ENCODE data around the gene BPIFB3.

Gene BPIFB3, protein sequence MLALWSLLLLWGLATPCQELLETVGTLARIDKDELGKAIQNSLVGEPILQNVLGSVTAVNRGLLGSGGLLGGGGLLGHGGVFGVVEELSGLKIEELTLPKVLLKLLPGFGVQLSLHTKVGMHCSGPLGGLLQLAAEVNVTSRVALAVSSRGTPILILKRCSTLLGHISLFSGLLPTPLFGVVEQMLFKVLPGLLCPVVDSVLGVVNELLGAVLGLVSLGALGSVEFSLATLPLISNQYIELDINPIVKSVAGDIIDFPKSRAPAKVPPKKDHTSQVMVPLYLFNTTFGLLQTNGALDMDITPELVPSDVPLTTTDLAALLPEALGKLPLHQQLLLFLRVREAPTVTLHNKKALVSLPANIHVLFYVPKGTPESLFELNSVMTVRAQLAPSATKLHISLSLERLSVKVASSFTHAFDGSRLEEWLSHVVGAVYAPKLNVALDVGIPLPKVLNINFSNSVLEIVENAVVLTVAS

DNA sequence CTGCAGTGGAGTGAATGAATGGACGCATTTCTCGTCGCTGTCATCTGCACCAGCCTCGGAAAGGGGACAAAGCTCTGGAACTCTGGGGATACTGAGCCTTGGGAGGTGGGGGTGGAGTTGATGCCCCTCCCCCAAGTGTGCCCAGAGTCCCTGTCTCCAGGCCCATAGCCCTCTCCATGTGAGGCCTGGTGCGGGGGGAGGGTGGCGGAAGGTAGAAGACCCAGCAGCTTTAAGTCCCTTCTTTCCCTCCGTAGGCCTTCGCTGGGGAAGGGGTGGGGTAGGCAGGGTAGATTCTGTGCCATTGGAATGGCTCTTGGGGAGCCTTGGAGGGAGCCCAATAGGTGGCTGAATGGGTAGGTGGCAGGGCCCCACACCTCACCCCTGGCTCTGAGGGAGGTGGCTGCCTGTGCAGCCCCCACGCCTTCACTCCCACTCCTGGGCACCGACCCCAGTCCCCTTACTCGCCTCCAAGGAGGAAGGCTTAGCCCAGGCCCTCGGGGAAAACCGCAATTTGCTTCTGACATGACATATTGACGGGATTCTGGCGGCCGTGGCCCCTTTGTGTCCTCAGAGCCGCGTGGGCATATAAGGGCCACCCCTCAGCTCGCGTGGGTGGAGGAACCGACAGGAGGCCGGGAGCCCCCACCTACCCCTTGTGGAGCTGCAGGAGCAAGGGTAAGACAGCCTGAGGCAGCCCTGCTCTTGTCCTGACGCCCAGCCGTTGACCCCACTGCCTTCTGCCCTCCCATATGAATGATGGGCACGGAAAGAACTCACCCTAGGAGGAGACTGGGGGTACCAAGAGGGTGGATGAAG lies at the start of gene BPIFB3:
Gene BPIFB3 (plus strand): TSS at position 613 of the 816 bp plus-strand sequence. CDS start 1,533 bp downstream, outside the sequence.
- DNase-seq = no peak

DNA sequence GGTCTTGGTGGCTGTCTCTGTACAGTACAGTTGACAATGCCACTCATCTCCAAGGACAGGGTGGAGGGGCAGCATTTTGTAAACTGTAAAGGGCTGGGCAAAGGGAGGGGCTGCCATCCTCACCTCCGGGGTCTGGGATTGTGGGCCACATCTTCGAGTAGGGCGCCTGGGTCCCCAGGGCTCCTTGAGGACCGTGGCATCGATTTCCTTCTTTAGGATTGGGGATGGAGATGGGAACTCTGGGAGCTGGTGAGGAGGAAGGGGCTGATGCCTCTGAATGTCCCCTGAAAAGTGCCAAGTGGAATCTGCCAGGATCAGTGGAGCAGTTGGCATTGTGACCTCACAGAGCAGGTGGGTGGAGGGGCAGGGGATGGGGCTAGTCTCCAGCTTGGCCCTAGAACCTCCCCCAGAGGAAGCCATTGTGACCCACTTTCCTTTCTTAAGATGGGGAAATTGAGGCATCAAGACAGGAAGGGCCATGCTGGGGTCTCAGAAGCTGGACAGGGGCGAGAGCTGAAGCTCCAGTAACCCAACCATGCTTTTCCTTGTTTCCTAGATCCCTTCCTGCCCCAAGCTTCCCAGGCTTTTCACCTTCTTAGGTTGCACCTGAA lies 49.5 kb upstream of the BPIFB3 start, which contains the start of gene SUN5:
Gene SUN5 (minus strand): TSS at position 293 of the 611 bp plus-strand sequence. CDS start 93 bp downstream, at position 200.
- DNase-seq = no peak

DNA sequence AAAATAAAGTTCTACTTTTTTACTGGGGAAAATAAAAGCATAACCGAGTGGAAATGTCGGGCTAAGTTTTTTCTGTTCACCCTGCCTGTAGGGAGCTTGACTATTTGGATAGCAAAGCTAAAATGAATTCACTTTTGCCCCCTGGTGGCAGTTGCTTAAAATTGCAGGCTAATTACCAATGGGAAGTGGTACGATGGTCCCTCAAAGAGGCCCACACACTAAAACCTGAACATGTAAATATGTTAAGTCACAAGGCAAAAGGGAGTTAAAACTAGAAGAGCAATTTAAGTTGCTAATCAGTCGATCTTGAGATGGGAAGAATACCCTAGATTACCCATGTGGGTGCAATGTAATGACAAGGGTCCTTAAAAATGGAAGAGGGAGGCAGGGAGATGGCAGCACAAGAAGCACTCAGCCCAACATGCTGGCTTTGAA lies 48.6 kb upstream of the BPIFB3 start:
- DNase-seq = peak; percentile 46

DNA sequence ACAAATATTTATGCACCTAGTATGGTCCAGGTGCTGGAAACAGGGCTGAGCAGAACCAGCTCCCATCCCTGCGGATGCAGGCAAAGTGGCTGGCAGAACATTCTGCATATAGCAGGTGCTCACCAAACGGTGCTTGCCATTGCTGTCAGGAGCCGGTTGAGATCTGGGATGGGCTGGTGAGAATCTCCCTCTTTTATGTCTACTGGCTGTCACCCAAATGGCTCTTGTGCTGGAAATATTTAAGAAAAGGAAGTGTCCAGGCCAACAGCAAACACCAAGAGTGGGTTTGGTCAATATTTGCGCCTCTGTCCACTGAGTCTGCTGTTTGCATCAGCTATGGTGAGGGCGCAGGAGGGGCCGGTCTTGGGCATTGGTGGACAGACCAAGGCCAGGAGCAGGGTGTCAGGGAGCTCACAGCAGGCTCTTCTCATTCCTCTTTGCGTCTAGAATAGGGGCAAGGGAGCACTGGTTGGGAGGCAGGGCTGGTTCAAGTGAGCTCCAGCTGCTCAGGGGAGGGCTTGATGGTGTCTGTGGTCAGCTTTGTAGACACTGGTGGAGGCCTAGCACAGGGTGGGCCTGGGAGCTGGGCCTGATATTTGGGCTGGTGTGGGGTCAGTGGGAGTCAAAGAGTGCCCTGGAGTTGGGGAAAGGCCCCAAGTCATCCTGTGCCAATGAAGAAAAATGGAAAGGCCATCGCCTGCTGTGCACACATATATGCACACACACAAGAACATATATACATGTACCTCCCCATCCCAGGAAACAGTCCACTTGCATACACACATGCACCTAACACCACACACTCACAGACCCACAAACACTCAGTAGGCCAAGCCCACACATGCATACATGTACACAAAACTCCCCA lies 47.6 kb upstream of the BPIFB3 start:
- no peak for DNase-seq

DNA sequence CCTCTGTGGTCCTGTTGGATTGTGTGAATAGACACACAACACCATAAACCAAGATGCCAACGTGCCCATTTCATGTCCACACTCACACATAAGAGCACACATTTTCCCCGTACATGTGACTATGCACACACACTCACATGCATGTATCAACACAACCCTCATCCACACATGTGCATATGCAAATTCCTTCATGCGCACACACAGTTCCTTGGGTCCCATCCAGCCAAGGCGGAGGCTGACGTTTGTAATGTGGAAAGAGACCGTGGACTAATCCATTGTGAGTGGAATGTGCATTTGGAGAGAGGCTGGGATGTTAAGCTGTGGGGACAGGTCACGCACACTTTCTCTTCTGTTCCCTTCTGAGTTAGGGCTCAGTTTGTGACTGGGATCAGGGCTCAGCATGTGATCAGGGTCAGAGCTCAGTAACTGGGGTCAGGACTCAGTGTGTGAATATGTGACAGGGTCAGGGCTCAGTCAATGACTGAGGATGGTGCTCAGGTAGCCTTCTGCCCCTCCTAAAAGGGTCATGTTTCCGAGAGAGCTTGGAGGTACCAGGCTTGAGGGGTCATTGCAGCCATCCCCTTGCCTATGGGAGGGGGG lies 46.8 kb upstream of the BPIFB3 start:
- no peak for DNase-seq

DNA sequence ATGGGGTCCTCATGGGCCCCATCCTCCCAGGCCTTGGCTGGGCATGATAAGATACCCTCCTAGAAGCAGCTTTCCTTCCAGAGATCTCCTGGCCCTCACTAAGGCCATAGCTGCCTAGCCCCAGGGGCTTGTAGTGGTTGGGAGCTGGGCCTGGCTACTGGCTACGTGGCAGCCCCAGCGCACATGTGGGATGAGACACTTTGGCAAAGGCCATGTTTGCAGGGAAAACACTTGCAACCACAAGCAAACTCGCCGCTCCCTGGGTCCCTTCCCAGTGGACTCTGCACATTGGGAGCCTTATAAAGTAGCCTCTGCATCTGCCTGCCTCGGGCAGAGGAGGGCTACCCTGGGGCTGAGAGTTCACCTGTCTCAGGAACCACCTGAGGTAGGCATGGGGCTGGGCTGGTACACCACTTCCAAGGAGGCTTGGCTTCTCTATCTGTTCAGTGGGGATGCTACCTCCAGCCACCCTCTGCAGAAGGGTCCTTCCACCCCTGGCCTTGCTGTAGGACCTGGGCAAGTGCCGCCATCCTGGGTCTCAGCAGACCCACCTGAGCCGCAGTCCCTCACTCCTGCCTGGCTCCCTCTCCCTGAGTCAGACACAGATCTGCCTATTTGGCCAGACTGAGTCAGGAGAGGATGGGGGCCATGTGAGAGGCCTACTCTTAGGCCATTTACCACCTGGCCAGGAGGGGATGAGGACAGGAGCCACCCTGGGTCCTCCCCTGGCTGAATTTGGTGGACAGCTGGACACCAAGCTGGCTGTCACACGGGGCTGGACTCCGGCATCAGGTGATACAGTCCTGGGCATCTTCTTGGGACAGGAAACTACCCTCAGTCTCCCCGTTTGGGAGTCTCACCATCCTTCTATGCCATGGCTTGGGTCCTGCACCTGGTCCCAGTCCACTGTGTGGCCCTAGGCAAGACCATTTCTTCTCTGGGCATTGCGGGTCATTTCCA lies 46.0 kb upstream of the BPIFB3 start, which contains the start of gene BPIFB2:
Gene BPIFB2 (plus strand): TSS at position 329 of the 960 bp plus-strand sequence. CDS start 871 bp downstream, outside the sequence.
- DNase-seq = no peak

DNA sequence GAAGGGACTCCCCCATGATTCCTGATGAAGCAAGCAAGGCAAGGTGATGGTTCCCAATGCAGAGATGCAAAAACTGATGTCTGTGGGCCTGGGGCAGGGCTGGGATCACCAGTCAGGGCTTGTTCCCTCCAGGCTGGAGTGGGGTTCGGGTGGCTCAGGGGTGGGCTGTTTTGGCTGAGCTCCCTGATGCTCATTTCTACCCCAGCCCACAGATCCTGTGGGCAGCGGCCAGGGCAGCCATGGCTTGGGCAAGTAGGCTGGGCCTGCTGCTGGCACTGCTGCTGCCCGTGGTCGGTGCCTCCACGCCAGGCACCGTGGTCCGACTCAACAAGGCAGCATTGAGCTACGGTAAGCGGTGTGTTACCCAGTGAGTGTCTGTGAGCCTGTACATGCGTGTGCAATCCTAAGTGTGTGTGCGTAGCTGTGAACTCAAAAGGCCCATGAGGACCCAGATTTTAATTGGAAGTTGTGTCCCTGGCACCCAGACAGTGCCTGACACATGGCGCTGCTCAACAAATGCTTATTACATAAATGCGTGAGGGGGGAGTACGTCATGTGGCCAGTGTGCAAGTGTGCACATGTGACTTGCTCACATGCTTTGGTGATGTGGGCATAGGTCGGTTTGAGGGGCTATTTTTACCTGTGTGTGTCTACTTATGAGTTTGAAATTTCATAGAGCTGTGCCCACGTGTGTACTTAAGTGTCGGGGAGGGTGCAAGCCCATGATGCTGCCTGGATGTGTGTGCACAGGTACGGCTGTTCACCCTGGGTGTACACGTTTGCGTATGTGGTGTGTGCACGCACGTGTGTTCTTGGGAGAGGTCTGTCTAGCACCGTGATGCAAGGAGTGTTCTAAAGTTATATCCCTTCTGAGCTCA lies 45.1 kb upstream of the BPIFB3 start:
- no peak for DNase-seq

DNA sequence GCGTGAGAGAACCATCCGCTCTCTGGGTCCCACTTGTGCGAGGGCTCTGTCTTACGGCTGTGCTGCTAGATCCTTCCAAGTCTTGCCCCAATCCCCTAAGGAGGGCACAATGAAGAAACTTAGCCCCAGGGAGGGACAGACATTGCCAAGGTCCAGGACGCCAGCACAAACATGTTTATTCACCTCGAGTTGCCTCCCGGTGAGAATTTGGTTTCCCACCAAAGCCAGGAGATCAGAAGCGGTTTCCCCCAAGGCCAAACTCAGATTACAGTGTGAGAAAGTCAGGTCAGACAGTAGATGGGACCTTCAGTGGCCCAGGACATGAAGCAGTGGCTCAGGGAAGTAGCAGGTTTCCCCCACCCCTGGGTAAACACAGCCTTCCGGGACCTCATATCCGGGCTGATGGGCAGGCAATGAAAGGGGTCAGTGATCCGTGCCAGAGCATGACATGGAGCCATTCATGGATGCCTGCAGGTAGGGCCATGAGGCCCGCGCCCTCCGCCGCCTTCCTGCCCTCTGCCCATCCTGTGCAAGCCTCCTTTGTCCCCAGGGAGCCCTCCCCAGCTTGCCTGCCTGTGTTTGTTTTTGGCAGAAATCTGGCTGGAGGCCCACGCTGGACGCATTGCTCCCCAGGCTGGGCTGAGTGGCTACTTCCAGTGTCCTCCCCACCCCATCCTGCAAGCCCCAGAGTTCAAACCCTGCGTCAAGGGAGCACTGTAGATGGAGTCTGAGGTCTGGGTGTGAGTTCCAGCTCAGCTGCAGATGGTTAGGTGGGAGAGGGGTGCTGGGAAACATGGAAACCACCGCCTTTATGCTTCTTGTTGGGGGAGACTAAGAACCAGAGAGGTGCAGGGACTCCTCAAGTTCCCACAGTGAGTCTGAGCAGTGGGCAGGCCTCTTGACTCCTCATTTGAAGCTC lies 44.2 kb upstream of the BPIFB3 start:
- DNase-seq = no peak

DNA sequence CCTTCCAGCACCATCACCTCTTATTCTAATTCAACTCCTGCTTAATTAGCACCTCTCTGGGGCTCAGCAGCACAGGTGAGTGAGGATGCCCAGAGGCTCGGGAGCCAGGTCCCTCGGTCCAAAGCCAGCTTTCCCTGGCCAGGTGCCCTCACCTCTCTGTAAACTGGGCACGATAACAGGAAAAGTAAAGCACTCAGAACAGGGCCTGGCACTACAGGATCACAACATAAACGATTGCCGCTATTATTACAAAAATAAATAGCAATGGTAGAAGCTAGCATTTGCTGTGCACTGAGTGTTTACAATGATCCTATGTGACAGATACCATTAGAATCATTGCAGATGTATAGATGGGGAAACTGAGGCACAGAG lies 43.6 kb upstream of the BPIFB3 start:
- DNase-seq = no peak

DNA sequence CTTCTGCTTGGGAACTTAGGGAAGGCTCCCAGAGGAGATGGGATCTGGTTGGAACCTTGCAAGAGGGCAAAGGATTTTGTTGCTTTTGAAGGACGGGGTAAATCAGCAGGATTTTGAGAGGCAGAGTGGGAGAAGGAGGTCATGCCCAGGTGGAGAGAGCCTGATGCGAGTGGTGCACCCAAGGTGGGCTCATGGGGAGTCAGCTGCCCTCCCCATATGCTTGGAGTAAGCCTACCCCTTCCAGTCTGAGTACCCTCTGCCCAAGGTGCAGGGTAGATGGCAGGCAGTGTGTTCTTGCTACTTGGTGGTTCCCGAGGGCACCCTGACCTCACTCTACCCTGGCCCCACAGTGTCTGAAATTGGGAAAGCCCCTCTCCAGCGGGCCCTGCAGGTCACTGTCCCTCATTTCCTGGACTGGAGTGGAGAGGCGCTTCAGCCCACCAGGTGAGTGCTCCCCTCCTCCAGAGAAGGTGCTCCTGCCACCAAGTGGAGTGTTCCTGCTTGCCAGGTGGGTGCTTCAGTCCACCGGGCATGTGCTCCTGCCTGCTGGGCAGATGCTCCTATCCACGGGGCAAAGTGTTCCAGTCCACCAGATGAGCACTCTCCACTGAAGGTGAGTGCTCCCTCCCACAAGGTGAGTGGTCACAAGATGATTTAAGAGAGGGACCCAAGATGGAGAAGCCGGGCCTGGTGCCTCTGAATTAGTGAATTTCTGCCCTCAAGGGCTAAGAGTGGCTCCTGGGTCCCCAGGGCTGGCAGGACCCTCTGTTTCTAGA lies 42.8 kb upstream of the BPIFB3 start:
- no peak for DNase-seq

DNA sequence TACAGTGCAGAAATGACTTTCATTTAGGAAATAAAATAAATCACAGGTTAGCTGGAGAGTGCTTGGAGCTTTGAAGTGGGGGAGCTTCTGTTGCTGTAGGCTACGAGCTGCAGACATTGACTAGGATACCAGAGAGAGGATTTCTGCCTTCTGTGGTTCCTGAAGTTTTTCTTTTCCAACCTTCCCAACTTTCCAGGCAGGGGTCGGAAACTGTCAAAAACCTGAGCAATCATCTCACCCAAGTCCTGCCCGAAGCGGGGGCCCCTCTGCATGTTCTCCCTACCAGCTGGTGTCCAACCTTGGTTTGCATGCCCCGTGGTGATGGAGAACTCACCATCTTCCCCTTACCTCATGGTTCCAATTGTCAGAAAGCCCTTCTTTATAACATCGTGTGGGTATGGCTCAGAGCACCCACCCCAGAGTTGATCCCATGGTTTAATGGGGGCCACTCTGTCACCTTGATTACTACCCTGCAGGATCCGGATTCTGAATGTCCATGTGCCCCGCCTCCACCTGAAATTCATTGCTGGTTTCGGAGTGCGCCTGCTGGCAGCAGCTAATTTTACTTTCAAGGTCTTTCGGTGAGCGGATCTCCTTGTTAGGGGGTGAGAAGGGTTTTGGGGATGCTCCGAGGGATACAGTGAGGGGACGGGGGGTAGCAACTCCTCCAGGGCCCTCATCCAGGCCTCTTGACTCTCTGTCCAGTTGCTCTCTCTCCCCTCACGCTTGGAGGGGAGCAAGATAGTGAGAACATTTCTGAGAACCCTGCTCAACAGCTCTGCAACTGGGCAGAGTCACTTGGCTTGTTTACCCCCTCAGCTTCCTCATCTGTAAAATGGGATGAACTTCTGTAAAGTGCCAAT lies 41.1 kb upstream of the BPIFB3 start:
- no peak for DNase-seq

DNA sequence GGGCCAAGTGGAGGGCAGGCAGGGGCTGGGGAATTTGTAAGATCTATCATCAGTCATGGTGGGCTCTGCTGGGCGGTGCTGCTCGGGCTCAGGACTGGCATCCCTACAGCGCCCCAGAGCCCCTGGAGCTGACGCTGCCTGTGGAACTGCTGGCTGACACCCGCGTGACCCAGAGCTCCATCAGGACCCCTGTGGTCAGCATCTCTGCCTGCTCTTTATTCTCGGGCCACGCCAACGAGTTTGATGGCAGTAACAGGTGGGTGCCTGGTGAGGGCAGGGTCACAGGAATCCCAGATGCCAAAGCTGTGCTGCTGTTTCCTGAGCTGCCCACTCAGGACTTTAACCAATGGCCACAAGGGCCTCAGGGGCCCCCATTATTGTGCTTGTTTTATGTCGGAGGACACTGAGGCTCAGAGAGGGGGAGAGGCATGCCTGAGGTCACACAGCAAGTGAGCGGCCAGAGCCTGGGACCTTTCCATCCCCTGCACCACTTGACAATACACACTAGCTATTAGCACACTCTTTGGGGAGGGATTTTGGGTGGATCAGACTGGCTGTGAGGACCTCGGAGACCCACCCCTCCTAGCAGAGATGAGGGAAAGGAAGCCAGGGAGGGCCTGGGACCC lies 39.9 kb upstream of the BPIFB3 start:
- DNase-seq = no peak

DNA sequence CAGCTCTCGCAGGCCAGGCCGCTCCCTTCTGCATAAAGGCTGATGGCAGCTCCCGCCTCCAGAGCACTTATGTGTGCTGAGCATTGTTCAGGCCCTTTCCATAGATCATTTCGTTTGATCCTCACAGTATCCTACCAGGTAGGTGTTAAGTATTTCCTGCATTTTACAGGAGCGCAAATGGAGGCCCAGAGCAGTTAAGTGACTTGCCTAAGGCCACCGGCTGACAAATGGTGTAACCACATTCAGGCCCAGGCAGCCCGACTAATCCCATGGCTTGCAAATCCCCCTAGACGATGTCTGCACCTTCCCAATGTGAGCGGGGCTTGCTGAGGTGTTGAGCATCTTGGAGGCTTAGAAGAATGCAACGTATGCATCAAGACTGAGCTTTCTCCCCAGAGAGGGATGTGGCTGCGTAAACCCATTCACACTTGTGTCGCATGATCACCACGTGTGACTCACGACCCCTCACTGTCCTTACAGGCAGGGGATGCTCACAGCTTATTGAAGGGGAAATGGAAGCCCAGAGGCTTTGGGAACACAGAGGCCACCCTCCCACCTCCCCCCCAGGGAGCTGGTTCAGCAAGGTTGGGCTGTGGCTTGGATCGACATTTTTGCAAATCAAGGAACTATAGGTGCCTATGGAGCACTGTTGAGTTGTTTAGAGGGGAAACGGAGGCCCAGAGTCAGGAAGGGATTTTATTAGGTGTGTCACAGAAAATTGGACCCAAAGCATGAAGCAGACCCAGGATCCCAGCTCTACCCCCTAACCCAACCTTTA lies 39.2 kb upstream of the BPIFB3 start:
- no peak for DNase-seq

DNA sequence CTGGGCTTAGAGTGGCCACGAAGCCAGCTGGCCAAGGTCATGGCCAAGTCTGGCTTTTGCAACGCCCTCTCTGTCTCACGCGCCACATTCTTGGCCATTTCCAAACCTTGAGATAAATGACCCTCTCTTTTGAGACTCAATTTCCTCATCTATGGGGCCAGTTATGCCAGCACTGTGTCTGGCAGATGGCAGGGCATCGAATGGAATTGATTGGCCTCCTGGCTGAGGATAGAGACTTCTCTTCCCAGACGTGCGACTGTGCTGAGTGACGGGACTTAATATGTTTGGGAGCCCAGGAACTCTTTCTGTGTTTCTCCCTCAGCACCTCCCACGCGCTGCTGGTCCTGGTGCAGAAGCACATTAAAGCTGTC lies 38.6 kb upstream of the BPIFB3 start:
- no peak for DNase-seq

Data from stimulated activated CD4-positive, alpha-beta T cell treated with anti-CD3 and anti-CD28 coated beads, Interleukin-15, amount 100 ng/mL, for 24 hours (primary cell).